Suprapubic skin (tissue), 4 donors: ENCODE measurements around the gene WBP1L. TPM values are rescaled to one million over a fixed set of nuclear protein-coding genes. Genes with fewer than 3 reads are reported as not detected.

ENCODE experiments used
- DNase-seq, 2 donors: peaks; one replicate each; pipeline ENCODE4 v3.0.0-alpha.2; 2019; ENCODE audit warnings: low spot score in 2 of 2
- H3K27ac ChIP-seq: fragments of 200-600 bp; sonication (generic); one replicate; pipeline ENCODE4 v1.5.1; 2019
- H3K27me3 ChIP-seq: fragments of 200-600 bp; sonication (generic); one replicate; pipeline ENCODE4 v1.5.1; 2019
- H3K36me3 ChIP-seq: fragments of 200-600 bp; sonication (generic); one replicate; pipeline ENCODE4 v1.5.1; 2019
- H3K4me1 ChIP-seq: fragments of 200-600 bp; sonication (generic); one replicate; pipeline ENCODE4 v1.5.1; 2019
- H3K4me3 ChIP-seq: fragments of 200-600 bp; sonication (generic); one replicate; pipeline ENCODE4 v1.5.1; 2019; ENCODE audit warnings: mild to moderate bottlenecking
- H3K9me3 ChIP-seq: fragments of 200-600 bp; sonication (generic); one replicate; pipeline ENCODE4 v1.5.1; 2019
- EP300 ChIP-seq: sonication (generic); formaldehyde crosslinking; IDR thresholded peaks from one replicate; pipeline ENCODE4 v1.6.1; 2017; ENCODE audit warnings: antibody characterized with exemption
- POLR2A ChIP-seq, 2 donors: fragments of 450-650 bp; IDR thresholded peaks; one replicate each; pipeline ENCODE4 v1.6.1; 2017; ENCODE audit warnings: antibody characterized with exemption in 2 of 2, mild to moderate bottlenecking in 2 of 2, moderate library complexity in 2 of 2
- POLR2AphosphoS5 ChIP-seq, 3 donors: sonication (generic); formaldehyde crosslinking; IDR thresholded peaks; one replicate each; pipeline ENCODE4 v1.6.1; 2017; ENCODE audit warnings: antibody characterized with exemption in 3 of 3
- WGBS: methylation state at CpG from one replicate; pipeline ENCODE4 v1.1.5; 2018; 5-methylcytosine and 5-hydroxymethylcytosine counted together
- total RNA-seq, 4 donors: library from RNA; depleted of rRNA; stranded (reverse); fragments of >200 nt; gene quantifications; one replicate each; pipeline ENCODE4 v1.1.0, GENCODE V29; 2016
- TF ChIP-seq, protein P1 (sequence below), 2 donors: fragments of 200-600 bp in 1 of 2; fragments of 450-650 bp in 1 of 2; sonication (generic) in 1 of 2; IDR thresholded peaks; one replicate each; pipeline ENCODE4 v1.5.1; 2016 to 2019; ENCODE audit warnings: antibody characterized with exemption in 2 of 2, mild to moderate bottlenecking in 1 of 2, moderate library complexity in 1 of 2

The WBP1L gene
- total RNA-seq, 4 donors from 2014 or later, result 103 to 166 (median 125) TPM

DNA sequence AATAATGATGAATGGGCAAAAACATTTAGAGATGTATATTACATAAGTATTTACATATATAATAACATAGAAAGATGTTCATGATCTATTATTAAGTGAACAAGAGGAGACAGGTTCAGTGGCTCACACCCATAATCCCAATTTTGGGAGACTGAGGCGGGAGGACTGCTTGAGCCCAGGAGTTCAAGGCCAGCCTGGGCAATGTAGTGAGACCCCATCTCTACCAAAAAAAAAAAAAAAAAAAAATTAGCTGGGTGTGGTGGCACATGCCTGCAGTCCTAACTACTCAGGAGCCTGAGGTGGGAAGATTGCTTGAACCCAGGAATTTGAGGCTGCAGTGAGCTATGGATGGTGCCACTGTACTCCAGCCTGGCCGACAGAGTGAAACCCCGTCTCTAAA, 42.0 kb upstream of the WBP1L start:
- Histone ChIP-seq H3K4me1 (peaks cover 1% of the 10 kb centered on the region), H3K27me3 (no peaks in the 10 kb centered on the region), H3K9me3 (no peaks in the 10 kb centered on the region), H3K36me3 (peaks cover 10% of the 10 kb centered on the region), H3K27ac (no peak overlapping the region), H3K4me3 (no peak overlapping the region)
- DNase-seq, result no peak
- 97% methylated on average over 3 of the region's 3 CpGs for WGBS
- TF ChIP-seq, protein P1, sequence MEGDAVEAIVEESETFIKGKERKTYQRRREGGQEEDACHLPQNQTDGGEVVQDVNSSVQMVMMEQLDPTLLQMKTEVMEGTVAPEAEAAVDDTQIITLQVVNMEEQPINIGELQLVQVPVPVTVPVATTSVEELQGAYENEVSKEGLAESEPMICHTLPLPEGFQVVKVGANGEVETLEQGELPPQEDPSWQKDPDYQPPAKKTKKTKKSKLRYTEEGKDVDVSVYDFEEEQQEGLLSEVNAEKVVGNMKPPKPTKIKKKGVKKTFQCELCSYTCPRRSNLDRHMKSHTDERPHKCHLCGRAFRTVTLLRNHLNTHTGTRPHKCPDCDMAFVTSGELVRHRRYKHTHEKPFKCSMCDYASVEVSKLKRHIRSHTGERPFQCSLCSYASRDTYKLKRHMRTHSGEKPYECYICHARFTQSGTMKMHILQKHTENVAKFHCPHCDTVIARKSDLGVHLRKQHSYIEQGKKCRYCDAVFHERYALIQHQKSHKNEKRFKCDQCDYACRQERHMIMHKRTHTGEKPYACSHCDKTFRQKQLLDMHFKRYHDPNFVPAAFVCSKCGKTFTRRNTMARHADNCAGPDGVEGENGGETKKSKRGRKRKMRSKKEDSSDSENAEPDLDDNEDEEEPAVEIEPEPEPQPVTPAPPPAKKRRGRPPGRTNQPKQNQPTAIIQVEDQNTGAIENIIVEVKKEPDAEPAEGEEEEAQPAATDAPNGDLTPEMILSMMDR (IDR thresholded peaks at IDR 0.05), result no peak
- TF ChIP-seq EP300, result no peak
- no peak for TF ChIP-seq POLR2AphosphoS5 (IDR thresholded peaks at IDR 0.05)
- TF ChIP-seq POLR2A (IDR thresholded peaks at IDR 0.05), result no peak

DNA sequence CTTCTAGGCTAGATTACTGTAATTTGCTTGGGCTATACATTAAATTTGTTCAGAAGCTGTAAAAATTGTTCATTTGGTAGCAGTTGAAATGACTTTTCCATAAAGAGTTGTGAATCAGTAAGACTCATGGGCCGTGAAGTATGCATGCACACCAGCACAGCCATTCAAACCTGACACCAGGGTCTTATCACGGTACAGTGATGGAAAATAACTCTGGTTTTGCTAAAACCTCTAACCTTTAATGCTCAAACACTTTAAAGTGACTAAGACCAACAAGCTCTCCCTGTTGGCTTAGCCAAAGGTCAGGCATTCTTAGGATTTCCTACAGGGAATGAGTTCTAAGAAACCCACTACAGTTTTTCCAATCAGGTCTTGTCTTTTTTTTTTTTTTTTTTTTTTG, 41.0 kb upstream of the WBP1L start:
- no peaks in the 10 kb centered on the region for H3K9me3 ChIP-seq
- peaks cover 6% of the 10 kb centered on the region for H3K4me1 ChIP-seq
- no peak overlapping the region for H3K27ac ChIP-seq
- no peak overlapping the region for H3K4me3 ChIP-seq
- no peak for DNase-seq
- WGBS, result 84% methylated on average over 2 of the region's 2 CpGs
- H3K36me3 ChIP-seq, result peaks cover 3% of the 10 kb centered on the region
- TF ChIP-seq POLR2A (IDR thresholded peaks at IDR 0.05) (no peak), POLR2AphosphoS5 (IDR thresholded peaks at IDR 0.05) (no peak), EP300 (no peak)
- TF ChIP-seq, protein P1 (IDR thresholded peaks at IDR 0.05), result no peak
- H3K27me3 ChIP-seq, result no peaks in the 10 kb centered on the region

DNA sequence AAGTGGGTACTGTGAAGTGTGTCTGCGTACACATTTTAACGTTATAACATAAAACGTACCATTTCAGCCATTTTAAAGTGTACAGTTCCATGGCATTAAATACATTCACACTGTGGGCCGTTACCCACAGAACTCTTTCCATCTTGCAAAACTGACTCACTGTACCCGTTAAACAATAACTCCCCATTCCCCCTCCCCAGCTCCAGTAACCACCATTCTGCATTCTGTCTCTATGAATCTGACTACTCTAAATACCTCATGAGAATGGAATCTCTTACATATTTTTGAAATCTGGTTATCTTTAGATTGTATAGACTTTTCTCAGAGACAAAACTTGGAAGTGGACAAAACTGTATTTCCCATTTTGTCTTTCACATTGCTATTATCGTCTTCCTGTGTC, 38.8 kb upstream of the WBP1L start:
- no peaks in the 10 kb centered on the region for H3K9me3 ChIP-seq
- H3K27me3 ChIP-seq, result no peaks in the 10 kb centered on the region
- no peak overlapping the region for H3K4me3 ChIP-seq
- H3K36me3 ChIP-seq, result peaks cover 3% of the 10 kb centered on the region
- peaks cover 11% of the 10 kb centered on the region for H3K4me1 ChIP-seq
- 90% methylated on average over 6 of the region's 6 CpGs for WGBS
- TF ChIP-seq POLR2A (IDR thresholded peaks at IDR 0.05) (no peak), POLR2AphosphoS5 (IDR thresholded peaks at IDR 0.05) (no peak), EP300 (no peak)
- TF ChIP-seq, protein P1 (IDR thresholded peaks at IDR 0.05), result no peak
- DNase-seq, result no peak
- H3K27ac ChIP-seq, result no peak overlapping the region

DNA sequence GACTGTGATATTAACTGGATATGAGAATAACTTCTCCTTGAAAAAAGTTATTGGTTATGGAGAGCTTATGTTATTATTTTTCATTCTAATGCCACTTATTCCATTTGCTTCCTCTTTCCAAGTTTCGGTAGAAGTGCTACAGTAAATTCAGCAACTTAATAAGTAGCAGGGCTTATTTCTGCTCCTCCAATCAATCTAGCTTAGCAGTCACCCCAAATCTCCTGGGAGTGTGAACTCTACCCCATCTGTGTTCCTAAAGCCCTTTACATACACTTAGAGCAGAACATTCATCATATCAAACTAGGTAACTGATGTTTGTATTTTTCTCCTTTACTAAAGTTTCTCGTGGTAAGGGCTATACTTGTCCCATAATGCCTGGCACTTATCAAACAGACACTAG, 38.2 kb upstream of the WBP1L start:
- Histone ChIP-seq H3K4me1 (peaks cover 11% of the 10 kb centered on the region), H3K4me3 (no peak overlapping the region), H3K27me3 (no peaks in the 10 kb centered on the region), H3K27ac (no peak overlapping the region), H3K9me3 (no peaks in the 10 kb centered on the region), H3K36me3 (peaks cover 3% of the 10 kb centered on the region)
- no peak for DNase-seq
- TF ChIP-seq, protein P1 (IDR thresholded peaks at IDR 0.05), result no peak
- TF ChIP-seq EP300 (no peak), POLR2A (IDR thresholded peaks at IDR 0.05) (no peak), POLR2AphosphoS5 (IDR thresholded peaks at IDR 0.05) (no peak)
- 65% methylated on average over 2 of the region's 2 CpGs for whole genome bisulfite sequencing

DNA sequence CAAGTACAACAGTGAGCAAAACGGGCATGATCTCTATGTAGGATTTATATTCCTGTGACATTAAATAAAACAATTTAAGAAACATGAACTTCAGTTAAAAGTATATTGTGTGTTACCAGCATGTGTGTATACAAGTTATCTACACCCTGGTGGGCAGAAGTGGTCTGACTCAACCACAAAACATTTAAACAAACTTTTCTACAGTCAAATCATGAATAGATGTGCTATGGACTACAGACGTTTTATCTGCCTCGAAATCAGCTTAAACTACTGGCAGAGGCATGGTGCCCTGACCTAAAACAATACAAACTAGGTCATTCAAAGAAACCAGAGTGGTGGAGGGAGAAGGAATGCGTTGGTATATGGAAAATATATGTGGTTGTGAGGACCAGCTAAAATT, 33.1 kb upstream of the WBP1L start:
- Histone ChIP-seq H3K4me3 (no peak overlapping the region), H3K4me1 (peaks cover 20% of the 10 kb centered on the region), H3K36me3 (no peaks in the 10 kb centered on the region), H3K9me3 (no peaks in the 10 kb centered on the region), H3K27ac (no peak overlapping the region), H3K27me3 (no peaks in the 10 kb centered on the region)
- 69% methylated on average over 4 of the region's 4 CpGs for WGBS
- DNase-seq, result no peak
- TF ChIP-seq POLR2AphosphoS5 (IDR thresholded peaks at IDR 0.05) (no peak), POLR2A (IDR thresholded peaks at IDR 0.05) (no peak)
- TF ChIP-seq, protein P1 (IDR thresholded peaks at IDR 0.05), result no peak
